ENCODE measurements around the gene PKNOX2.

Gene PKNOX2

GRCh38 chr11:125233736-125234275 is 69.3 kb downstream of the PKNOX2 start:
- no peak overlapping the region for H3K9ac ChIP-seq (ENCODE audit: low read depth, low read length)
- H3K4me1 ChIP-seq (ENCODE audit: insufficient read depth, low read length): peaks cover 7% of the 10 kb centered on the region
- no peaks in the 10 kb centered on the region for H3K36me3 ChIP-seq (ENCODE audit: insufficient read depth, low read length)
- no peaks in the 10 kb centered on the region for H3K9me3 ChIP-seq (ENCODE audit: control insufficient read depth, insufficient read depth, low read length)

GRCh38 chr11:125235071-125235471 is 70.5 kb downstream of the PKNOX2 start:
- Histone ChIP-seq H3K9me3 (ENCODE audit: control insufficient read depth, insufficient read depth, low read length) (no peaks in the 10 kb centered on the region), H3K9ac (ENCODE audit: low read depth, low read length) (no peak overlapping the region), H3K4me1 (ENCODE audit: insufficient read depth, low read length) (peaks cover 9% of the 10 kb centered on the region), H3K36me3 (ENCODE audit: insufficient read depth, low read length) (no peaks in the 10 kb centered on the region)

DNA sequence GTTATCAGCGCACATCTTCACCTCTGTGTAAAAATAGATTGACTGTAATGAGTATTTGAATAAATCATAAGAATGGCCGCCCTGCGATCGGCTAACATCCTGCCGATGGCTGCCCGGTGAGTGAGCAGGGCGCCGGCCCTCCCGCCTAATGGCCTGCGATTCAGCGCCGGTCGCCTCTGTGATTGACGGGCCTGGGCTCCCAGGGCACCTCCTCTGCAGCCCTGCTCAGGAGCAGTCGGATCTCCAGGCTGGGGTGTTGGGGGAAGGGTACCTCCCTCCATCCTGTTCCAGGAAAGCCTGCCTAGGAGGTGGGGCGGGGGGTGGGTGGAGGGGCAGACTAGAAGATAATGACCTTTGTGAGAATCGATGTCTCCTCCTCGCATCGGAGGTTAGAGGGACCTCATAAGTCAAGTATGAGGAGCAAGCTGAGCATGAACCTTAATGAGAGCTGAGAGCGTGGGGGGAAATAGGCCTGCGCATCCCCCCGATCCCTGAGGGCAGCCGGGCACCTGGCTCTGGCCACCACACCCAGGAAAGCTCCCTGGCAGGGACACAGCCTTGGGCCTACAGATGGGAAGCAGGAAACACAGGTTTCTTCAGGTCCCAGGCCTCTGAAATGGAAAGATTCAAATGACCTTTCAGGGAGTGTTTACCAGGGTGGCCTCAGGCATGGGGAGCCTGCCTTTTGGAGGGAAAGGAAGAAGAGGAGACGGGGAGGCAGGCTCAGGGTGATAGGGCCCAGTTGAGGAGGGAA is 71.7 kb downstream of the PKNOX2 start:
- Histone ChIP-seq H3K9ac (ENCODE audit: low read depth, low read length) (no peak overlapping the region), H3K9me3 (ENCODE audit: control insufficient read depth, insufficient read depth, low read length) (no peaks in the 10 kb centered on the region), H3K36me3 (ENCODE audit: insufficient read depth, low read length) (no peaks in the 10 kb centered on the region), H3K4me1 (ENCODE audit: insufficient read depth, low read length) (peaks cover 14% of the 10 kb centered on the region)

GRCh38 chr11:125239585-125240560 is 75.3 kb downstream of the PKNOX2 start:
- H3K9me3 ChIP-seq (ENCODE audit: control insufficient read depth, insufficient read depth, low read length): no peaks in the 10 kb centered on the region
- no peaks in the 10 kb centered on the region for H3K36me3 ChIP-seq (ENCODE audit: insufficient read depth, low read length)
- no peak overlapping the region for H3K9ac ChIP-seq (ENCODE audit: low read depth, low read length)
- H3K4me1 ChIP-seq (ENCODE audit: insufficient read depth, low read length): peaks cover 19% of the 10 kb centered on the region

- no peaks in the 10 kb centered on the region for H3K9me3 ChIP-seq (ENCODE audit: control insufficient read depth, insufficient read depth, low read length)
- H3K9ac ChIP-seq (ENCODE audit: low read depth, low read length): no peak overlapping the region
- no peaks in the 10 kb centered on the region for H3K36me3 ChIP-seq (ENCODE audit: insufficient read depth, low read length)
- peaks cover 19% of the 10 kb centered on the region for H3K4me1 ChIP-seq (ENCODE audit: insufficient read depth, low read length)
These were observed 76.6 kb downstream of the PKNOX2 start for GRCh38 chr11:125241104-125241503.

- Histone ChIP-seq H3K36me3 (ENCODE audit: insufficient read depth, low read length) (no peaks in the 10 kb centered on the region), H3K9ac (ENCODE audit: low read depth, low read length) (no peak overlapping the region), H3K9me3 (ENCODE audit: control insufficient read depth, insufficient read depth, low read length) (no peaks in the 10 kb centered on the region), H3K4me1 (ENCODE audit: insufficient read depth, low read length) (peaks cover 19% of the 10 kb centered on the region)
These were observed 77.7 kb downstream of the PKNOX2 start for GRCh38 chr11:125242141-125242775.

- Histone ChIP-seq H3K9ac (ENCODE audit: low read depth, low read length) (no peak overlapping the region), H3K9me3 (ENCODE audit: control insufficient read depth, insufficient read depth, low read length) (no peaks in the 10 kb centered on the region), H3K36me3 (ENCODE audit: insufficient read depth, low read length) (no peaks in the 10 kb centered on the region), H3K4me1 (ENCODE audit: insufficient read depth, low read length) (peaks cover 17% of the 10 kb centered on the region)
These were observed 79.6 kb downstream of the PKNOX2 start for GRCh38 chr11:125244166-125244565.

DNA sequence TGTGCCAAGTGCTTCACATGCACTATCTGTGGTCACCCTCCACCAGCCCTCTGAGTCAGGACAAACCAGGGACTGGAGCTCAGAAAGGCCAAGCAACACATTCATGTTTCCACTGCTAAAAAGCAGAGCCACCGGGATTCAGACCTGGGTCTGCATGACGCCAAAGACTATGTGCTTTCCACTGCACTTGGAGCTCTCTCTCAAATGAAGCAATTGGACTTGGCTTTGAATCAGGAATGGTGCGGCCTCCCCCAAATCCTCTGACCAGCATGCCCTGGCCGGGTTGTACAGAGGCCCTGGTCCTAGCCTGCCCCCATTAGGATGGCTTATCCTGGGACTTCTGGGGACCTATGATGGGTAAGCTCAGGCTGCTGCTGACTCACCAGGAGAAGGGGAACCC is 80.7 kb downstream of the PKNOX2 start:
- Histone ChIP-seq H3K9me3 (ENCODE audit: control insufficient read depth, insufficient read depth, low read length) (no peaks in the 10 kb centered on the region), H3K36me3 (ENCODE audit: insufficient read depth, low read length) (no peaks in the 10 kb centered on the region), H3K9ac (ENCODE audit: low read depth, low read length) (no peak overlapping the region), H3K4me1 (ENCODE audit: insufficient read depth, low read length) (peaks cover 8% of the 10 kb centered on the region; the same call in 1 of the 2 replicates)

DNA sequence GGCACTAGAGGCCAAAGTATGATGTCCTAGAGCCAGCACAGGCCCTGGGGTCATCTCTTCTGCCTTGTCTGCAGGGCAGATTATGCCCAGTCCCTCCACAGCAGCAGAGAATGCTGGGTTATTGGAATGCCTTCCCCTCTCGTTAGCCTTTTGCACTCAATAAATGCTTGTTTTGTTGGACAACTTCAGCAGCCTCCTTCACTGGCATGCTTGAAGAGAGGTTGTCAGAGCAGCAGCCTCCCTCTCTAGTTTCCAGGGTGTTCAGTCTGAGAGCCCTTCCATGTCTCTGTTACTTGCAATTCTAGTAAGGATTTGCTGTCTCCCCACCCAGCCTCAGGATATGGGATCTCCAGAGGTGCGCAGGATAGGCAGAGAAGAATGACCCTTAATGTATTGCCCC is 82.9 kb downstream of the PKNOX2 start:
- H3K9ac ChIP-seq (ENCODE audit: low read depth, low read length): no peak overlapping the region
- no peaks in the 10 kb centered on the region for H3K36me3 ChIP-seq (ENCODE audit: insufficient read depth, low read length)
- H3K4me1 ChIP-seq (ENCODE audit: insufficient read depth, low read length): peaks cover 3% of the 10 kb centered on the region; the same call in 1 of the 2 replicates
- H3K9me3 ChIP-seq (ENCODE audit: control insufficient read depth, insufficient read depth, low read length): no peaks in the 10 kb centered on the region

- no peaks in the 10 kb centered on the region for H3K4me1 ChIP-seq (ENCODE audit: insufficient read depth, low read length)
- H3K36me3 ChIP-seq (ENCODE audit: insufficient read depth, low read length): no peaks in the 10 kb centered on the region
- no peaks in the 10 kb centered on the region for H3K9me3 ChIP-seq (ENCODE audit: control insufficient read depth, insufficient read depth, low read length)
- no peak overlapping the region for H3K9ac ChIP-seq (ENCODE audit: low read depth, low read length)
These were observed 86.0 kb downstream of the PKNOX2 start for GRCh38 chr11:125250318-125251213.

- H3K9ac ChIP-seq (ENCODE audit: low read depth, low read length): no peak overlapping the region
- H3K9me3 ChIP-seq (ENCODE audit: control insufficient read depth, insufficient read depth, low read length): no peaks in the 10 kb centered on the region
- no peaks in the 10 kb centered on the region for H3K4me1 ChIP-seq (ENCODE audit: insufficient read depth, low read length)
- no peaks in the 10 kb centered on the region for H3K36me3 ChIP-seq (ENCODE audit: insufficient read depth, low read length)
These were observed 86.6 kb downstream of the PKNOX2 start for GRCh38 chr11:125251214-125251545.

- Histone ChIP-seq H3K4me1 (ENCODE audit: insufficient read depth, low read length) (peaks cover 4% of the 10 kb centered on the region; the same call in 1 of the 2 replicates), H3K9me3 (ENCODE audit: control insufficient read depth, insufficient read depth, low read length) (no peaks in the 10 kb centered on the region), H3K9ac (ENCODE audit: low read depth, low read length) (no peak overlapping the region)
These were observed 87.4 kb downstream of the PKNOX2 start for GRCh38 chr11:125251956-125252355.

GRCh38 chr11:125253289-125253688 is 88.7 kb downstream of the PKNOX2 start:
- Histone ChIP-seq H3K9ac (ENCODE audit: low read depth, low read length) (no peak overlapping the region), H3K9me3 (ENCODE audit: control insufficient read depth, insufficient read depth, low read length) (no peaks in the 10 kb centered on the region), H3K36me3 (ENCODE audit: insufficient read depth, low read length) (no peaks in the 10 kb centered on the region), H3K4me1 (ENCODE audit: insufficient read depth, low read length) (peaks cover 13% of the 10 kb centered on the region)

More at GRCh38 chr11:125251956-125252355, 87.4 kb downstream of the PKNOX2 start:
- H3K36me3 ChIP-seq (ENCODE audit: insufficient read depth, low read length): no peaks in the 10 kb centered on the region

All from ES-I3 (cell line).